ENCODE data around the gene SCYL3.
"Not testable (repeated sequence)": the region's sequence is repeated elsewhere in the genome, so short reads cannot be mapped to it uniquely, and the experiment has no call there.

The SCYL3 gene

GRCh38 chr1:169869426-169869825 lies 24.3 kb downstream of the SCYL3 start:
- DNase-seq (ENCODE audit: low read depth) = no peak

DNA sequence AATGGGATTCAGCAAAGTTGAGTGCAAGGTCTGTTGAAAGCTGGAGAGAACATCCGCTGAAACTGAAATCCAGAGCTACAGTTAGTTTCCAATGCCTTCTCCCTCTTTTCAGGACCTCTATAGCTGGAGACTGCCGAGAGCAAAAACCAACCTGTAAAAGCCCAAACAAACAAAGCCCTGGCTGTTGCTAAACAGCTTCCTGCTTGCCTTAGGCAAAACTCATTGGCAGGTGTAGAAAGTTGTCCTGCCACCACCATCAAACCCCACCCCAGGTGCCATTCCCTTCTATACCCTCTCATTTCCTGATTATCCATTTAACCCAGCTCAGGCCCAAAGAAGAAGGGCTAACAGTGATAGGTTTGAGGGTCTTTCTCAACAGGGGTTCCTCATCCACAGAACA lies 24.7 kb downstream of the SCYL3 start:
- DNase-seq (ENCODE audit: low read depth) = no peak

GRCh38 chr1:169867012-169867675 lies 26.6 kb downstream of the SCYL3 start:
- DNase-seq (ENCODE audit: low read depth) = no peak

DNA sequence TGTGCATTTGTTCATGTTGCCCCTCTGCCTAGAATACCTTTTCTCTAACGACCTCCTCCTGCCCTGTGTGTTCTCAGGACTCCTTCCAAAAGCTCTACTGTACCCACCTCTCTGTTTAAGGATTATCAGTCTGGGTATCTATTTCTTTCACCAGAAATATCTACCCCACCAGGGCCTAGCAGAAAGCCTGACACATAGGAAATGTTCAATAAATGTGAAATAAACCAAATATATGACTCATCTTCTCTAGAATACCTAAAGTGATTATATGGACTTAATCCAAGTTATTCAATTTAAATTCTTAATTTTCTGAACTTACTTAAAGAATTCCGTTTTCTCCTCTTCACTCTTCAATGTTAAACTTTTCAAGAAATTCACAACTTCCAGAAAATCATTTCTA lies 27.1 kb downstream of the SCYL3 start:
- no peak for DNase-seq (ENCODE audit: low read depth)

- DNase-seq (ENCODE audit: low read depth) = not testable (repeated sequence)
These were observed 29.2 kb downstream of the SCYL3 start for GRCh38 chr1:169864531-169864930.

- no peak for DNase-seq (ENCODE audit: low read depth)
These were observed 32.9 kb downstream of the SCYL3 start for GRCh38 chr1:169860750-169861149.

DNA sequence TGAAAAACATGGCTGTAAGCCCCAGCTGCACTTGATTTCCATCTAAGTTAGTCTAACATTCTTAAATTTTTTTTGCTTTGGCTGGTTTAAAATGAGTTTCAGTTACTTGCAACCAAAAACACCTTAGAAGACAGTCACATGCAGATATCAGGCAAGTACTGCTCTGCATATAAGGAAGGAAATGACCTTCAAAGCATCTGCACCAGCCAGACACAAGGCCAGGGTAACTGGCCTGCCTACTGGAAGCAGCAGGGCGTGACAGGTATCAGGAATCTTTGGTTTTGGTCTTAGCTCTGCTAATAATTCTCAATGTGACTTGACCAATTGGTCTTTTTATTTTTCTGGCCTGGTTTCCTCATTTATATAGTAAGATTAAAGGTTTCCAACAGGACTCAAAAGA lies 33.5 kb downstream of the SCYL3 start:
- no peak for DNase-seq (ENCODE audit: low read depth)

GRCh38 chr1:169859001-169859400 lies 34.7 kb downstream of the SCYL3 start:
- DNase-seq (ENCODE audit: low read depth) = no peak

- DNase-seq (ENCODE audit: low read depth) = no peak
These were observed 35.2 kb downstream of the SCYL3 start for GRCh38 chr1:169858467-169858866.

DNA sequence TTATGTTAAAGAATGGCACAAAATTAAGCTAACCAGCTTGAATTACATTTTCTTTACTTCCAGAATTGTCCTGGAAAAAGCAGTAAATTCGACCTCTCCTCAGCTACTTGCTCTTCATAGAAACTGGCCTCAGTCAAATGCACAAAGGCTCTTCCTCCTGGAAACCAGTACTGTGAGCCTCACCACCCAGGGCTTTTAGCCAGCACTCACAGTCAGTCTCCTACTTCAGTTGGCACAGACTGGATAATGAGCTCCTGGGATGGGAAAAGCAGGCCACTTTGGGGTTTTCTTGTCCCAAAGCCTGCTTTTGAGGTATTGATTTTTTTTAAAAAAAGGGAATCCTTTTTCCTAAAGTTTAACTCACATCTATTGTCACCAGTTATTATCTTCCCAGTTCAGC lies 40.4 kb downstream of the SCYL3 start:
- no peak for DNase-seq (ENCODE audit: low read depth)

DNA sequence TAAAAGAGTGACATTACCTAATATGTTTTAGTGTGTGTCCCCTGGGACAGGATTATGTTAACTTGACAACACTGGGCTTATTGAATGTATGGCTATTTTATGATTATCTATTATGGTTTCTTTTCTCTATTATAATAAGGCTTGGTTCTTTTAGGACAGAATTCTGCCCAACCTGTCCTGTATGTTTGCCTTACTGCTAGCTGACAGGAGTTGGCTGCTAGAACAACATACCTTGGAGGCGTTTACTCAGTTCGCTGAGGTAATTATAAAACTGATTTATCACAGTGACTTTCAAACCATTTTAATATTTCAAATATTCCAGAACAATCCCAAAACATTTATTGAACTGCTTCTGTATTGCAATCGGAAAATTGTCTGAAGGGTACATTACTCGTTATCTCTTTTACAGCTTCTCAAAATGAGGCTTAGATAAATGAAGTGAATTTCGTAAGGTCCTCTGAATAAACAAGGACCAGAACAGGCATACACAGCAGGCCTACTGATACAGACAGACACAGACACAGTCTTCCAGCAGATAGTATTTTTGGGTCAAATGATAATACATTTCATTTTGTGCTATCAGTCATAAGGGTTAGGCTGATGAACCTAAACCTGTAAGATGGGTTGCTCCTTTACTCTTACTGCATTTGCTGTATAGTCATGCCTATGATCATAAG lies 44.2 kb downstream of the SCYL3 start:
- no peak for DNase-seq (ENCODE audit: low read depth)

GRCh38 chr1:169848456-169848855 lies 45.2 kb downstream of the SCYL3 start:
- DNase-seq (ENCODE audit: low read depth) = no peak

DNA sequence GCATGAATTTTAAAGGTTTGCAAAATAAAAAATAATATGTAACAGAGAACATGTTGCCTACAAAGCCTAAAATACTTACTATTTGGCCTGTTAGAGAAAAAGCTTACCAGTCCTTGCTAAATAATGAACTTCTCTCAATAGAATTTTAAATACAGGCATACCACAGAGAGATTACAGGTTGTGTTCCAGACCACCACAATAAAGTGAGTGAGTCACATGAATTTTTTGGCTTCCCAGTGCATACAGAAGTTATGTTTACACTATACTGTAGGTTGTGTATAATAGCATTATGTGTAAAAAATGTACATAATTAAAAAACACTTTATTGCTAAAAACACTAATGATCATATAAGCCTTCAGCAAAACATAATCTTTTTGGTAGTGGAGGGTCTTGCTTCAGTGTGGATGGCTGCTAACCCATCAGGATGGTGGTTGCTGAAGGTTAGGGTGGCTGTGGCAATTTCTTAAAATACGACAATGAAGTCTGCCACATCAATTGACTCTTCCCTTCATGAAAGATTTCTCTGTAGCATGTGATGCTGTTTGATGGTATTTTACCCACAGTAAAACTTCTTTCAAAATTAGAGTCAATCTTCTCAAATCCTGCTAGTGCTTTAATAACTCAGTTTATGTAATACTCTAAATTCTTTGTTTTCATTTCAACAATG lies 48.6 kb downstream of the SCYL3 start:
- no peak for DNase-seq (ENCODE audit: low read depth)

DNA sequence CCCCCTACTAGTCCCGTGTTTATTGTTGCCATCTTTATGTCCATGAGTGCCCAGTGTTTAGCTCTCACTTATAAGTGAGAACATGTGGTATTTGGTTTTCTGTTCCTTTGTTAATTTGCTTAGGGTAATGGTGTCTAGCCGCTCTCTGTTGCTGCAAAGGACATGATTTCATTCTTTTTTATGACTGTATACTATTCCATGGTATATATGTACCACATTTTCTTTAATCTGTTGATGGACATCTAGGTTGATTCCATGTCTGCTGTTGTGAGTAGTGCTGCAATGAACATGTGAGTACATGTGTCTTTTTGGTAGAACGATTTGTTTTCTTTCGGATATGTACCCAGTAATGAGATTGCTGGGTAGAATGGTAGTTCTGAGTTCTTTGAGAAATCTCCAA lies 54.8 kb downstream of the SCYL3 start:
- DNase-seq (ENCODE audit: low read depth) = no peak

DNA sequence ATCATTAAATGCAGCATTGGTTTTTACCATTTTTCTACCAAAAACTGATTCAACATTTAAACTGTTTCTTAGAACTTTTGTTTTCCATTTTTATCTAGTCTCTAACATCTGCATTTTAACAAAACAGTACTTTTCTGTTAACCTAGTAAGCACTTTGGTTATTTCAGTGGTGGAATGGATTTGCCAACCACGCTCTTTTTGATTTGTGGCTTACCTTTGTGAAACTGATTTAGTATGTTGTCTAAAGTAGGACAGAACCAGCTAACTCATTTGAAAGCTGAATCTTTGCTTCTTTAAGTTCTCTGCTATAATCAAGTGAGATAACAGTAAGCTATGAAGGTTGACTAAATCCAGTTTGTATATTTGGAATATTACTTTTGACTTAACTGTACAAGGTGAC lies 57.5 kb downstream of the SCYL3 start:
- DNase-seq (ENCODE audit: low read depth) = no peak

DNA sequence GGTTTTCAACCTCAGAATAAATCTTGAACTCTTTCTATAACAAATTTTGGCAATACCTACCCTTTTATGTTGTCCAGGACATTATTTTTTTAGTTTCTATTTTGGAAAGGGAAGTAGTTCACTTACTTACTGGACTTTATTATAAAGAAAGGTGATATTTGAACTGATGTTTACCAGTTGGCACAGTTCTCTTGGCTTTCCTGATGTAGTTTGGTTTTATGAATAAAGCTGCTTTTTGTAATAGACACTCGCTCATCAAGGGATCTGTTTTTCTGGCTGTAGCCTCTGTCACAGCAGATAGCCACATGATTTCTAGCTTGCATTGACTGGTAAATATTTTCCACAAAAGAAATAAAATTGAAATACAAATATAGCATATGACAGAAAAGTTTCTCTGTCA lies 58.0 kb downstream of the SCYL3 start:
- no peak for DNase-seq (ENCODE audit: low read depth)

GRCh38 chr1:169834869-169835268 lies 58.8 kb downstream of the SCYL3 start:
- no peak for DNase-seq (ENCODE audit: low read depth)

DNA sequence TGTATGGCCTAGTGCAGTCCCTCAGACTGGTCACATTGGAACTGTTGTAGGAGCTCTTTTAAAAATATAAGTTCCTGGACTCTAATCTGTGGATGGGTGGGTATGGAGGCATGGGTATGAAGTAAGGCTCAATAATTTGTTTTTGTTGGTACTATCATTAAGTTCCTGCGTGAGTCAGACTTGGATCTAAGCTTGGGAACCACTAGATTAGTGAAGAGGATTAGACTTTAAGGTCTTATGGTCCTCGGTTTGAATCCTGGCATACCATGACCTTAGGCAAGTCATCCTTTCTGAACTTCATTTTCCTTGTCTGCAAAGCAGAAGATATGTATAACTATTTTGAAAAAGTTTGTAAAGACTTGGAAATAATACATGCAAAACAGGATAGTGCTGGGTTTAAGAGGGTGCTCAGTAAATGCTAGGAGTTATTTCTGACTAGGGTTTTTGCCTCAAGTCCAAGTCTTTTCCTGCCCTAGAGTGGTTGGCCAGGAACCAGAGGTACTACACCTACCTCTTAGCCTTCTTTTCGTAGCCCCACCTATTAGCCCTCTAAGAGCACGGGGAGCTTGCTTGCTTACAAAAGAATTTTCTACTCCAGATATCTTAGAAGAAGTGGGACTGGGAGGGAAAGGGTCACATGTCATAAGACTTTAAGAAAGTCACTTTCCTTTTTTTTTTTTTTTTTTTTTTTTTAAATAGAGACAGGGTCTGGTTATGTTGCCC lies 60.4 kb downstream of the SCYL3 start:
- DNase-seq (ENCODE audit: low read depth) = no peak

DNA sequence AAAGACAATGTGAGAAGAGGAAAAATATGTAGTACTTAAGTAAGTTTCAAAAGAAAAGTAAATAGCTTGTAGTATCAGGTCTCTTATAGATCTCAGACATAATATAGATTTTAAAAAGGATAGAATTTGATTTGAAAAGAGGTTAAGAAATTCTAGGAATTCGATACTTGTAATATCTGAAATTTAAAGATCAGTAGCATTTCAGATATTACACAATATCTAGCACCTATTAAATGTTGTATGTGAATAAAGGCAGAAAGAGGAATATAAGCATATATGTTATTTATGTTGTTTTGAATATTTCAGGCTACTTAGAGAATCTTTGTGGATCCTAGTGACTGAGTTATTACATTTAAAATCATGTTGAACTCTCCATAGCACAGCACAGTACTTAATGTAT lies 64.0 kb downstream of the SCYL3 start:
- DNase-seq (ENCODE audit: low read depth) = no peak

GRCh38 chr1:169824153-169824552 lies 69.5 kb downstream of the SCYL3 start:
- no peak for DNase-seq (ENCODE audit: low read depth)

DNA sequence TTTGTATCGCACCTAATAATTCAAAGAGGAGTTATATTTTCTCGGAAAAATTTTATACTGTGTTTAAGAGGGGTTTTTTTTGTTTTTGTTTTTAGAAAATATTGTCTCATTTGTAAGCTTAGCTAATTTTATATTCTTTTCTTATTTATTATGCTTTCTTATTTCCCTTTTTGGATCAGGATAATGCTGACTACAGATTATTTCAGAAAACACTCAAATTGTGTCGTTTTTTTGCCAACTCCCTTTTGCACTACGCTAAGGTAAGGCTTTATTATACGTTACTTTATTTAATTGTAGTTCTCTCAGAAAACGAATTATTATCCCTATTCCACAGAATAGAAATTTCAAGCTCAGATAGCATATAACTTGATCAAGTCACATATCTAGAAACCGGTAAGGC lies 72.2 kb downstream of the SCYL3 start:
- DNase-seq (ENCODE audit: low read depth) = no peak

GRCh38 chr1:169816617-169817016 lies 77.1 kb downstream of the SCYL3 start:
- no peak for DNase-seq (ENCODE audit: low read depth)

DNA sequence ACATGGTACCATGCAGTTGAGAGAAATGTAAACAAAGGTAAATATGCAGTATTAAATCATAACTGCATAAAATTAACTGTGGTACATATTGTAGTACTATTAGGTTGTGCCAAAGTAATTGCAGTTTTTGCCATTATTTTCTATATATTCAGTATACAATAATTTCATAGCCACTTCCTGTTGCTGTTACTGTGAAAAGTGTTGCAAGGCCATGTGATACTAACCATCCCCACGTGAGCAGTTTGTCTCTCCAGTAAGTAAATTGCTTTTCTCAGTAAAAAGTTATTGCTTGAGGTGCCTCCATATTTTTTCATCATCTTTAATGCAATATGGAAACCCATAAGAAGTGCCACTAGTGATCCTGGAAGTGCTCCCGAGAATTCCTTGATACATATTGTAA lies 79.4 kb downstream of the SCYL3 start:
- no peak for DNase-seq (ENCODE audit: low read depth)
